Neural cell (in vitro differentiated cells): Measurements from ENCODE around the gene KDM4C. TPM values are rescaled to one million over a fixed set of nuclear protein-coding genes. Genes with fewer than 3 reads are reported as not detected.

Source experiments
- H2AFZ ChIP-seq: fragments of 200-600, 300-800 bp; sonication (generic), shearing (Covaris generic); 2 replicates; pipeline ENCODE4 v1.6.0; 2014; ENCODE audit warnings: low read depth, mild to moderate bottlenecking, antibody characterized with exemption, low read length, moderate library complexity
- H3F3A ChIP-seq: fragments of 200-600 bp; shearing (Covaris generic); 2 replicates; pipeline ENCODE4 v1.6.1; 2016; ENCODE audit warnings: mild to moderate bottlenecking, moderate library complexity, mixed read lengths, antibody characterized with exemption, low read length; ENCODE audit not compliant: insufficient read depth, poor library complexity, severe bottlenecking
- H3K27ac ChIP-seq: fragments of 200-600, 300-800 bp; sonication (generic), shearing (Covaris generic); 2 replicates; pipeline ENCODE4 v1.5.1; 2014; ENCODE audit warnings: mild to moderate bottlenecking, low read length, moderate library complexity
- H3K27me3 ChIP-seq: fragments of 300-800, 200-600 bp; sonication (generic), shearing (Covaris generic); 2 replicates; pipeline ENCODE4 v1.6.0; 2014; ENCODE audit warnings: mild to moderate bottlenecking, low read depth, low read length, moderate library complexity; ENCODE audit not compliant: insufficient read depth
- H3K36me3 ChIP-seq: fragments of 300-800, 200-600 bp; sonication (generic), shearing (Covaris generic); 2 replicates; pipeline ENCODE4 v1.5.1; 2014; ENCODE audit warnings: mild to moderate bottlenecking, antibody characterized with exemption, low read length, moderate library complexity; ENCODE audit not compliant: insufficient read depth
- H3K4me2 ChIP-seq: fragments of 300-800, 200-600 bp; sonication (generic), shearing (Covaris generic); 2 replicates; pipeline ENCODE4 v1.6.0; 2014; ENCODE audit warnings: mild to moderate bottlenecking, low read length
- H3K4me3 ChIP-seq: fragments of 300-800, 200-600 bp; sonication (generic), shearing (Covaris generic); 2 replicates; pipeline ENCODE4 v1.5.1; 2014; ENCODE audit warnings: mild to moderate bottlenecking, low read length, moderate library complexity
- H3K79me2 ChIP-seq: fragments of 200-600 bp; shearing (Covaris generic); replicated peaks from 2 replicates; pipeline ENCODE4 v1.6.0; 2014; ENCODE audit warnings: mild to moderate bottlenecking, low read length, moderate library complexity; ENCODE audit not compliant: insufficient read depth
- H3K9ac ChIP-seq: fragments of 300-800, 200-600 bp; sonication (generic), shearing (Covaris generic); 2 replicates; pipeline ENCODE4 v1.6.1; 2016; ENCODE audit warnings: mild to moderate bottlenecking, low read length, mixed read lengths
- H3K9me2 ChIP-seq: fragments of 200-600 bp; shearing (Covaris generic); 2 replicates; pipeline ENCODE4 v1.6.1; 2016; ENCODE audit warnings: mild to moderate bottlenecking, low read length, mixed read lengths; ENCODE audit not compliant: insufficient read depth
- H3K9me3 ChIP-seq: fragments of 200-600, 300-800 bp; sonication (generic), shearing (Covaris generic); 2 replicates; pipeline ENCODE4 v1.6.1; 2016; ENCODE audit warnings: mild to moderate bottlenecking, mixed run types, low read length, moderate library complexity, mixed read lengths
- H4K20me1 ChIP-seq: fragments of 200-600 bp; shearing (Covaris generic); 2 replicates; pipeline ENCODE4 v1.6.1; 2016; ENCODE audit warnings: mild to moderate bottlenecking, mixed run types; ENCODE audit not compliant: insufficient read depth
- EP300 ChIP-seq: fragments of 450-650 bp; conservative IDR thresholded peaks from 2 replicates; pipeline ENCODE4 v1.6.1; 2014; ENCODE audit warnings: antibody characterized with exemption, mild to moderate bottlenecking, moderate library complexity; ENCODE audit not compliant: poor library complexity, severe bottlenecking
- EZH2 ChIP-seq: fragments of 200-600, 300-800 bp; shearing (Covaris generic), sonication (generic); IDR thresholded peaks from 2 replicates; pipeline ENCODE4 v1.6.1; 2014; ENCODE audit warnings: antibody characterized with exemption, low read length, borderline replicate concordance, mild to moderate bottlenecking; ENCODE audit not compliant: insufficient read depth, poor library complexity, severe bottlenecking
- MXI1 ChIP-seq: fragments of 450-650 bp; conservative IDR thresholded peaks from 2 replicates; pipeline ENCODE4 v1.6.1; 2014; ENCODE audit warnings: antibody characterized with exemption, mild to moderate bottlenecking; ENCODE audit not compliant: poor library complexity, severe bottlenecking
- POLR2AphosphoS5 ChIP-seq: IDR thresholded peaks from 2 replicates; pipeline ENCODE4 v1.6.1; 2012
- RAD21 ChIP-seq: fragments of 450-650 bp; conservative IDR thresholded peaks from 2 replicates; pipeline ENCODE4 v1.6.1; 2014; ENCODE audit warnings: antibody characterized with exemption, mild to moderate bottlenecking, moderate library complexity
- REST ChIP-seq: IDR thresholded peaks from 2 replicates; pipeline ENCODE4 v1.6.1; 2012; ENCODE audit warnings: borderline replicate concordance
- SMC3 ChIP-seq: fragments of 450-650 bp; conservative IDR thresholded peaks from 2 replicates; pipeline ENCODE4 v1.6.1; 2014; ENCODE audit warnings: antibody characterized with exemption, mild to moderate bottlenecking, moderate library complexity; ENCODE audit not compliant: poor library complexity
- TAF1 ChIP-seq: IDR thresholded peaks from 2 replicates; pipeline ENCODE4 v1.6.1; 2012; ENCODE audit warnings: low read depth
- polyA plus RNA-seq: library from polyadenylated mRNA; depleted of rRNA; stranded (reverse); fragments of >200 nt; gene quantifications from 2 replicates; pipeline ENCODE4 v1.2.3, GENCODE V29; 2014
- TF ChIP-seq, protein P1 (sequence below): fragments of 450-650 bp; IDR thresholded peaks from 2 replicates; pipeline ENCODE4 v1.5.1; 2014; ENCODE audit warnings: antibody characterized with exemption, mild to moderate bottlenecking, moderate library complexity; ENCODE audit not compliant: poor library complexity, severe bottlenecking

KDM4C gene
- polyA plus RNA-seq, 1 donor from 2014 or later, result 21.1 TPM

DNA sequence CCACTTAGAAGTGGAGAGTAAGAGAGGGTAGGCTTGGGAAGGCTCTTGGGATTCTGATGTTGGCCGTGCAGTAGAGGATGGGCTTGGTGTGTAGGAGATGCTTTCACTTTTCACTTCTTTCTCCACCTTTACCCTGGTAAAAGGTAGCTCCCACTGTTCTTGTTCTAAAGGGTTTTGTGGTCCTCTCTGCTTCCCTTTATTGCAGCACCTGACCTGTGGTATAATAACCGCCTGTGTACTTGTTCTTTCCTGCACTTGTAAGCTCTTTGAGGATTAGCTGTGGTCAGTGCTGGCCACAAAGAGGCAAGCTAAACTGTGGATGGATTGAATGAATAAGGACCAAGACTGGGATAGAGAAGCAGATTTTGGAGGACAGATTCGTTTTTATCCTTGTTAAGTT is 25.2 kb downstream of the KDM4C start:
- Histone ChIP-seq H4K20me1 (no peaks in the 10 kb centered on the region), H3K4me2 (no peak overlapping the region), H3K4me3 (no peak overlapping the region), H3F3A (no peaks in the 10 kb centered on the region), H3K79me2 (no peaks in the 10 kb centered on the region), H3K9me2 (no peaks in the 10 kb centered on the region), H3K36me3 (no peaks in the 10 kb centered on the region), H3K9me3 (no peaks in the 10 kb centered on the region), H3K27me3 (no peaks in the 10 kb centered on the region), H3K9ac (no peak overlapping the region), H3K27ac (no peak overlapping the region), H2AFZ (no peak overlapping the region)
- TF ChIP-seq RAD21 (no peak), POLR2AphosphoS5 (no peak), EZH2 (no peak), TAF1 (no peak), REST (no peak), EP300 (no peak), MXI1 (no peak), SMC3 (no peak)
- TF ChIP-seq, protein P1, sequence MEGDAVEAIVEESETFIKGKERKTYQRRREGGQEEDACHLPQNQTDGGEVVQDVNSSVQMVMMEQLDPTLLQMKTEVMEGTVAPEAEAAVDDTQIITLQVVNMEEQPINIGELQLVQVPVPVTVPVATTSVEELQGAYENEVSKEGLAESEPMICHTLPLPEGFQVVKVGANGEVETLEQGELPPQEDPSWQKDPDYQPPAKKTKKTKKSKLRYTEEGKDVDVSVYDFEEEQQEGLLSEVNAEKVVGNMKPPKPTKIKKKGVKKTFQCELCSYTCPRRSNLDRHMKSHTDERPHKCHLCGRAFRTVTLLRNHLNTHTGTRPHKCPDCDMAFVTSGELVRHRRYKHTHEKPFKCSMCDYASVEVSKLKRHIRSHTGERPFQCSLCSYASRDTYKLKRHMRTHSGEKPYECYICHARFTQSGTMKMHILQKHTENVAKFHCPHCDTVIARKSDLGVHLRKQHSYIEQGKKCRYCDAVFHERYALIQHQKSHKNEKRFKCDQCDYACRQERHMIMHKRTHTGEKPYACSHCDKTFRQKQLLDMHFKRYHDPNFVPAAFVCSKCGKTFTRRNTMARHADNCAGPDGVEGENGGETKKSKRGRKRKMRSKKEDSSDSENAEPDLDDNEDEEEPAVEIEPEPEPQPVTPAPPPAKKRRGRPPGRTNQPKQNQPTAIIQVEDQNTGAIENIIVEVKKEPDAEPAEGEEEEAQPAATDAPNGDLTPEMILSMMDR, result no peak

DNA sequence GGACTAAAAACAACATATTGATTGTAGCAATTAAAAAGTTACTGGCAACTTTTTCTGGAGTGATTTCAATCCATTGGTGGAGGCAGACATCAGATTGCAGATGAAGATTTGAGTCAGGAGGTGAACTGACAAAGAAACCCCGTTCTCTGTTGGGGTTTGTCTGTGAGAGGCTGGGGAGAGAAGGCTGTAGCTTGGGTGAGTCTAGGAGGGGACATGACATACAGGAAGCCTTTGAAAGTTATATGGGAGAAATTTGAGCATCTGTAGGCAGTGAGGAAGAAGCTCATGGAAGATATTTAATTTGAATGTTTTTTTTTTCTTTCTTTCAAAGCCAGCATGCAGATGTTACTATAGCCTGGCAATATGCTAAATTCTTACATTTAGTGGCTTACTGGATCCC is 26.0 kb downstream of the KDM4C start:
- Histone ChIP-seq H3K9me2 (no peaks in the 10 kb centered on the region), H3K36me3 (no peaks in the 10 kb centered on the region), H3K9ac (no peak overlapping the region), H3K27me3 (no peaks in the 10 kb centered on the region), H3K9me3 (no peaks in the 10 kb centered on the region), H4K20me1 (no peaks in the 10 kb centered on the region), H3F3A (no peaks in the 10 kb centered on the region), H3K4me3 (no peak overlapping the region), H3K79me2 (no peaks in the 10 kb centered on the region), H3K4me2 (no peak overlapping the region), H3K27ac (no peak overlapping the region), H2AFZ (no peak overlapping the region)
- no peak for TF ChIP-seq REST
- no peak for TF ChIP-seq EZH2
- TF ChIP-seq SMC3, result no peak
- TF ChIP-seq RAD21, result no peak
- TF ChIP-seq MXI1, result no peak
- TF ChIP-seq, protein P1, result no peak
- TF ChIP-seq POLR2AphosphoS5, result no peak
- TF ChIP-seq TAF1, result no peak
- TF ChIP-seq EP300, result no peak
